HG02973 (cell line): ENCODE measurements around the gene CWC27.

ENCODE experiments used
- ATAC-seq: cut with Tn5 transposase; IDR thresholded peaks from one replicate; pipeline ENCODE4 v1.9.1; 2021; ENCODE audit warnings: moderate library complexity; ENCODE audit not compliant: unreplicated experiment

The CWC27 gene

DNA sequence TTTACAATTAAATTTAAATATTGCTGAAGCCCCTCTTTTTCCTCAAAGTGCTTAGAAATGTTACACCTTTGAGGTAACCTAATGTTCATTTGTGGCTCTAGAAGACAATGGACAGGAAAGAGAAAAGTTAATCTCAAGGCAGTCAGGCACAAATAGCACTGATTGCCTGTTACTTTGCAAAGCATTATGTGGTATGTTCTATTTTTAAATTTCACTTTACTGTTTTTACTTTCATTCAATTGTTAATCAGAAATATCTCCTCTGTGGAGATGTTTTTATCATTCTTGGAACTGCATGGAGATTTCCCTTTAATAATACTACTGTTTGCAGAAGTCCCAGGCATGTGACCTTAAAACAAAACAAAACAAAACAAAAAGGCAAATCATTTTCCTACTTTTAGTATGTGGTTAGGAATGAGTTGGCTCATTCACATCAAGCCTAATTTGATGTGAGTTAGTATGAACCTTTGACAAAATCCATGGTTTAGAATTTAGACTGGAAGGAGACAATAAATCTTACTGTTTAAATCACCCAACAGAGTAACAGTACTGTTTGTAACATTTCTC, 67.5 kb downstream of the CWC27 start:
- ATAC-seq, result no peak

DNA sequence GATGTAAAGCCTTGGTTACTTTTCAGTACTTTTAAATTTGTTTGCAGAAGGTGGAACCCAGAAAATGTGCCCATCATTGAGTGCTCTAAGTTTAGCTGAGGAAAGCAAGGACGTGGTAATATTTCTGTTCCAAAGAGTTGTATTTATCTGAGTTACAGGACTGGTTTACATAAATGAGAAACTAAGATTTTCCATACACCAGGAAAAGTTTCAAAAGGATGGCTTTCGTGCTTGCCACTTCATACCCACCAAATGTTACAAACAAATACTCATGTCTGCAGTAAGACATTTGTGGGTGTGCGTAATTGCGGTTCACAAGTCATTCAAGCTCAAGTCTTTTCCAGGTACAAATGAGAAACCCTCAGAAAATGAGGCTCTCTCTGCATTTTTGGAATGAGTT, 68.1 kb downstream of the CWC27 start:
- ATAC-seq, result no peak

DNA sequence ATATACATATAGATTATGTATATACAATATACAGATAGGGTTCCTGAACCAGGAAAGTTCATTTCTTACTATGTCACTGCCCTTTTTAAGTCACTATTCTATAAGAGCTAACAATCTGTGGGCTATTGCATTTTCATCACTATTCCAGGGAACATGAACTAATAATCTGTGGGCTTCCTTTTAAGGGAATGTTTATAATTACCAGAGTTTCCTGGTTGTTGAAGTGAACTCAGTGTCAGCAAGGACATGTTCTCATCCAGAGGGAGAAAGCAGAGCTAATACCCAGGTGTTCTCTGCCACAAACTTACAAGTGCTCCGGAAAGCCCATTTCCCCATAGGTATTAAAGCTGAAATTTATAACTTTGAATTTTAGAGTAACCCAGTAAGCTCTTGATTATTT, 69.6 kb downstream of the CWC27 start:
- ATAC-seq, result no peak

DNA sequence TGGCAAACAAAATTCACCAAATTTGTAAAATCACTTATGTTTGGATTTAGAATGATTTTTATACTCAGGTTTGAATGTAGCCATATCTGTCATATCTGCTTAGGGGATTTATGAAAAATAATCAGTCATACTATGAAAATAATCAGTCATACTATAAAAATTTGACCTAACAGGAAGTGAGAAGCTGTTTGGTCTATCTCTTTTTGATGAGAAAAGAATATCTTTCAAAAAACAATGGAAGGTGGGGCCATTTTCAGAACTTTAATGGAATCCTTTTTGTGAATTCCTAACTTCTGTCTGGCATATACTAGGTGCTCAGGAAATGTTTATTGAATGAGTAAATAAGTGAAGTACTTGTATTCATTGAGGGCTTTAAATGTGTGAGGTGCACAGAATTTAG, 70.1 kb downstream of the CWC27 start:
- ATAC-seq, result no peak

DNA sequence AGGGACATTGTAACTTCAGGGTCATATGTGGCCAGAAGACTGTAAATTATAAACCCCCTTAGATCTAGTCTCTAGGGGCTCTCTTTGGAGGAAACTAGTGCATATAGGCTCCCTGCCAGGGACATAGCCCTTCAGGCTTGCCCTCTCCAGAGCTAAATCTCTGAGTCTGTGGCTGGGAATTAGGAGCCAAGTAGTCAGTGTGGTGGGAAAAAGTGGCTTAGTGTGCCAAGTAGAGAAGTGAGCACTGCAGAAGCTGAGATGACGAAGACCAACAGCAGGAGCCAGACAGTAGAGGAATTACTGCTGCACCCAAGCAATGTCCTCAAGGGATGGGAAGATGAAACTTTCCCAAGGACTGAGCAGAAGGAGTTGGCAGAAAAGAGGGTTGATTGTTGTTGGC, 71.2 kb downstream of the CWC27 start:
- no peak for ATAC-seq

DNA sequence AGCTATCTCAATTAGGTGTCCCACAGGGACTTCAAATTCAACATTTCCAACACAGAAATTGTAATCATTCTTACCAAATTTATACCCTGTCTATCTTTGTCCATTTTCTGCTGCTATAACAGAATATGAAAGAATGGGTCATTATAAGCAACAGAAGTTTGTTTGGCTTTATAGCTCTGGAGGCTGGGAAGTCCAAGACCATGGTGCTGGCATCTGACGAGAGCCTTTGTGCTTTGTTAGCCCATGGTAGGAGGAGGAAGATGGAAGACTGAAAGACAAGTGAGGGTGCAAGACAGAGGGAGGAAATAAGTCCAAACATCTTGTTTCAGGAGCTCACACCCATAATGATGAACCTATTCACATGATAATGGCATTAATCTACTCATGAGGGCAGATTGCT, 72.2 kb downstream of the CWC27 start:
- no peak for ATAC-seq

DNA sequence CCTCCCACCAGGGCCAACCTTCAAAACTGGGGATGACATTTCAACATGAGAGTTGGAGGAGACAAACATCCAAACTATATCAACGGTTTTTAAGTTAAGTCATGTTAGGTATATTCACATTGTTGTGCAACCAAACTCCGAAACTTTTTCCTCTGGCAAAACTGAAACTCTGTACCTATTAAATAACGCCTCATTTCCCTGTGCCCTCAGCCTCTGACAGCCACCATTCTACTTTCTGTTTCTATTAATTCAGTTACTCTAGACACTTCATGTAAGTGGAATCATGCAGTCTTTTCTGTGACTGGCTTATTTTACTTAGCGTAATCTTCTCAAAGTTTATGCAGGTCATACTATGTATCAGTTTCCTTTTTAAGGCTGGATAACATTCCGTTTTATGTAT, 85.0 kb downstream of the CWC27 start:
- ATAC-seq, result no peak

DNA sequence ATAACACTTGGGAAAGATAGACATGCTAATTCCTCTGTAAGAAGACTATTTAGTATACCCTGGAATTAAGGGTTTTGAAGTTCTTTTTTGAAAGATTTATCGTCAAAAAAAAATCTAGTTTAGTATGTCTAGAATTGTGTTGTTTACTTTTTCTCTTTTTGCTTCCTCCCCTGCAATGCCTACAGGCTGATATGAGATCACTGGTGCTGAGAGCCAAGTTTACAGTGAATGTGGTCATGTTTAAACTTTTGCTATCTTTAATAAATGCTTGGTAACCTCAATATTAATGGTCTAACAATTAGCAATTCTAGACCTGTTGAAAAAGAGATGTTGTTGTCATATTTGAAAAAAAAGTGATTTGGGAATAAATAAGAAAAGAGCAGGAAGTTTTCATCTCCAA, 86.1 kb downstream of the CWC27 start:
- ATAC-seq, result no peak

DNA sequence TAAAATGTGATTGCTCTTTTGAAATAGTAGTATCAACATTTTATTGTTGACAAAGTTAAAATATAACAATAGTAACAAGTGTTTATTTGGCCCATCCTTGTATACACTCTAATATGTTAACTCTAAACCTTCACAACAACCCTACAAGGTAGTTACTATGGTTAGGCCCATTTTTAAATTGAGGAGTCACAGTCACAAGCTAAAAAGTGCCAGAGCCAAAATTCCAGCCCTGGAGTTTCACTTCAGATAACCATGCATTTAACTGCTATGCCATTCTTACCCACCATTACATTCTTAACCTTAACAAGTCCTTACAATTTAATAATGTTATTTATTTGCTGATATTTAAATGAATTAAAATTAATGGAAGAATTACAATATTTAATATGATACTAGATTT, 91.2 kb downstream of the CWC27 start:
- no peak for ATAC-seq

DNA sequence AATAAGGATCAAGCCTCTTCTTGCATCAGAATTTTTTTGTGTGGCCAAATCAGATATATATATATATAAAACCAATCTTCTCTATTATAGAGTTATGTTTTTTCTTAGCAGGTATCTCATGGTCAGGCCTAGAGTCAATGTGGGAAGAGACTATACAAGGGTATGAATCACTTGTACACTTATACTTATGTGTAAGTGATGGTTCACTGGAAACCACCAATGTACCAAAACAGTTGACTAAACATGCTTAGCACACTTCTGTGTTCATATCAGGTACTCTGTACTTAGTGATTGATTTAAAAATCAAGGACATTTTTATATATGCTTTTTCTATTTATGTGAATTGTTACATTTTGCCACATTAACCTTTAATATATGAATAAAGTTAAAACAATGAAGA, 92.6 kb downstream of the CWC27 start:
- ATAC-seq, result no peak

DNA sequence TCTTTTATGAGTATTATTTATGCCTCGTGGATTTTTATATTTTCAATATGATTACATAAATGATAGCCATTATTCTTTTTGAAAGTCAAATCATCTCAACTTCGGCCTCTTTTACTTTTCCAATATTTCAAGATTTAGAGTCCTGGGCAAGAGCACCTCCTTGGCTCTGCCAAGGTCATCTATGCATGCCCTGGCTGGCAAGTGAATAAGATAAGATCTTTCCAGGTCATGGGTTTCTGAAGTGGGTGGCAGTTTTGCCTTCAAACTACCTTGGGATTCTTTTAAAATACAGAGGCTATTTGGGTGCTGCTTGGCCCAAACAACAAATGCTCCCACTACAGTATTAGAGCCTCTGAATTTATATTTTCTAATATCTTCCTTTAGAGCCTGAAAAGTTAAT, 95.4 kb downstream of the CWC27 start:
- no peak for ATAC-seq

DNA sequence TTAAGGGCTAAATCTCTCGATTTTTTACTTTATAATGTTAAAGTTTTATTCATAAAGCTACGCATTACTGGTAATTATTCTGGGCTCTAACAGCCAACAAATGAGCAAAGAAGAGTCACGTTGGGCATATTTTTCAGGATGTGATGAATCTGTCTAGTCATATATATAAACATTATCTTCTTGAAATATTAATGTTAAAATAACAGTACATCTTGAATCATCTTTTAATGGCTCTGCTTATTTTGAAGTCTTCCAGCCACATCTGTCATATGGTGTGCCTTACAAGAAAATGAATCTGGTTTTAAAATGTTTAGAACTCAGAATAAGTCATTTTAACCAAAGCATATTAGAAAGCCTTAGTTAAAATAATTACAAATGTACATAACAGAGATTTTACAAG, 96.9 kb downstream of the CWC27 start:
- no peak for ATAC-seq

DNA sequence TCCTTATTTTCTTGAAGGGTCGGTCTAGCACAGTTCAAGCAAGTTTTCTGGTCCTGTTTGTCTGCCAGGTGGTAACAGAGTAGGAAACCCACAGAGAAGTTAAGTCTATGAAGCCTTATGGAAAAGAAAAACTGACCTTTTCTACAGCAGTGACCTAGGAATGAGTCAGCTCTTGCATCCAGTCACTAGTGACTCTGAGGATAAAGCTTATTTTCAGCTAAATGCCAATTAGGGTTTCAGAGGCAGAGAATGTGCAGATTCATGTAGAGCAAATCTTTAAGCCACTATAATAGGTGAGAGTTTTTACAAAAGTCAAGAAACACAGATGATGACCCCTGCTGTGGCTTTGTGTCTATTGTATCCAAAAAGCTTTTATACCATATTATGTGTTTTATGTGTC, 100.7 kb downstream of the CWC27 start:
- no peak for ATAC-seq

DNA sequence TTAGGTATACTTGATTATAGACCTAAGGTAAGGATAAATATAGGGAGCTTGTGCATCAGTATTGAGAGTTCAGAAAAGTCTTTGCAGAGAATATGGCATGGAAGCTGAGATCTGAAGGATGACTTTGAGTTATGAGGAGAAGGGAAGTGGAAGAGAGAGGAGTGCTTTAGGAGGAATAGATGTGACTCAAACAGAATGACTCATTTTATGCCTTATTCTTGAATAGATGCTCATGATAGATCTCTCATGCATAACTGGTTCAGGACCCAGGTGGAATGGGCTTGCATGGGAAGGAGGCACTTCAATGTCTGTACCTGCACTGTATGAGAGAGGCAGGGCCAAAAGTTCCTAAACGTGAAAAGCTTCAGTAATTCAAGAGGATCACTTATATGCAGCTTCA, 103.3 kb downstream of the CWC27 start:
- ATAC-seq, result no peak

DNA sequence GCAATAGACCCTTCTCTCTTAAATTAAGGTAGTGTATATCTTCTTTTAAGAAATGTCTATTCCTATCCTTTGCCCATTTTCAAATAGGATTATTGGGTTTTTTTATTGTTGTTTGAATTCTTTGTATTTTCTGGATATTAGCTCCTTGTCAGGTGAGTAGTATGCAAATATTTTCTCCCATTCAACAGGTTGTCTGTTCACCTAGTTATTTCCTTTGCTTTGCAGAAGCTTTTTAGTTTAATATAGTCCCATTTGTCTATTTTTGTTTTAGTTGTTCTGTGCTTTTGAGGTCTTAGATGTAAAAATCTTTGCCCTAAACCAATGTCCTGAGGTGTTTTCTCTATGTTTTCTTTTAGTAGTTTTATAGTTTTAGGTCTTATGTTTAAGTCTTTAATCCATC, 104.7 kb downstream of the CWC27 start:
- ATAC-seq, result no peak

DNA sequence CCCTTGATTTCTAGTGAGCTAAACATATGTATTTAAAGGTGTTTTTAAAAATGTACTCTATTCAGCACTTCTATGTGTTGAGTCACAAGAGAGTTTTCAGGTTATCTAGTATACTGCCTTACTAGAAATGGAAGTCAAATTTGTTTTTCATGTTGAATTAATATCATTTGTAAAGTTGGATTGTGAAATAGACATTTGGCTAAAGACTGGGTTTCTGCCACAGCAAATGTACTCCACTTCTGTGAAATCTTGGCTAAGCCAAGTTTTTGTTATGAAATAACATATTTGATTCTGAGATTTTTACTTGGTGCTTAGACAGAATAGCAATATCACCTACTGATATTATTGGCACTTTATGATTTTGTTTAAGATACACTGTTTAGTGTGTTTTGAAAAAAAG, 106.0 kb downstream of the CWC27 start:
- no peak for ATAC-seq

DNA sequence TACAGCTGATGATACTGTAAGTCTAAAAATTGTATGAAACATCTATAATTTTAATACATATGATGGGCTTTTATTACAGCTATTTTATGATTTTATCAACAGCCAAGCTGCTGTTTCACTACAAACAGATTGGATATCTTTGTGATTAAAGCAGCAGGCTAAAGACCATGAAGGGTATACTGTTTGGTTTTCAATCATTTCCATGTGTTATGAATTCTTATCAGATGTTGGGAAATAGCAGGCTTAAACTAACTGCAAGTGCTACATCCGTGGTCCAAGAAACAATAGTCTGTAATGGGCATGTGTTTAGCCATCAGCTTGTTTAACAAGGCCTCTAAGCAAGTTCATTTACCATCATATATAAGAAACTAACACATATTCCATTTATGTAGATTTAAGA, 107.5 kb downstream of the CWC27 start:
- ATAC-seq, result no peak

DNA sequence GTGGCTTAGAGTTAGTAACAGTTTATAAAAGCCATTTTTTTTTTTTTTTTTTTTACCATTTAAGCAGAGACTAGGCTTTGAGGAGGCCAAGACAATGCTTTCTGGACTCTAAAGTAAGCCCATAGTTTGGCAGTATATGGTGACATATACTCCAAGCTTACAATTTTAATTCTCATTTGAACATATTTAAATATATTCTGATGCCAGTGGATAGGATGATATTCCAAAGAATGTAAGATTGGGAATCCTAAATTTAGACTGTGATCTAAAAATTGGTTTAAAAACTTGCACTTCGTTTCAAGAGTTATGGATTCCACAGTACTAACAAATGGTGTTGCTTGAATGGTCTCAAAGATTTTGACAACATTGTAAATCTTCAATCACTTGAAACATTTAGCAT, 112.1 kb downstream of the CWC27 start:
- no peak for ATAC-seq

DNA sequence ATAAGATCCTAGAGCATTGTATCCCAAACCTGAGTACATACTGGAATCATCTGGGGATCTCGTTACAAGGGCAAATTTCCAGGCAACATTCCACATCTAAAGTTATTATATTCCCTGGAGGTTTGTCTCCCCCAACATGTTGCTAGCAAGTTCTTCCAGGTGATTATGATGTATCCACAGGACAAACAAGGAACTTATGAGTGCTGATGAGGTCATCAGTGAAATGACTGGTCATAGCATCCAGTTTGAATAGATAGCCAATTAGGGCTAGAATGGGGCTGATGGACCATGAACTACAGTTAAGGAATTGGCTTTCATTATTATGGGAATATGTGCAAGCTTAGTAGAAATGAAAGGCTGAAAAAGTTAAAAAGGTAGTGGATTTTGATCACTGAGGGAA, 115.2 kb downstream of the CWC27 start:
- ATAC-seq, result no peak

DNA sequence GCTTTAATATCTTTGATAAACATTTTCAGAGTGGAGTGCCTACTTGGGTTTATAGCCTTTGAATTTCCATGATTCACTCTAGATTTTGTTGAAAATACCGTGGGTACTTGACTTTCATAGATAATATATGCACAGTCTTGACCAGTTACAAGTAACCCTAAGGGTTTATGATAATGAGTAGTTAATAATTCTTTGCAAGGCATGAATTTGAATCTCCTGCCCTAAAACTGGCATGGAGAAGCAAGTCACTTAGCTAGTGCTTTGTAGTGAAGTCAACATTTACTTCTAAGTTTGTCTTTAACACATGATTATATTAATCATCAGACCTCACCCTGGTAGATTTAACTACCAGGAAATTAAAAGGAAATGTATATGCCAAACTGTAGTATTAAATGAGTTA, 115.8 kb downstream of the CWC27 start:
- ATAC-seq, result no peak

DNA sequence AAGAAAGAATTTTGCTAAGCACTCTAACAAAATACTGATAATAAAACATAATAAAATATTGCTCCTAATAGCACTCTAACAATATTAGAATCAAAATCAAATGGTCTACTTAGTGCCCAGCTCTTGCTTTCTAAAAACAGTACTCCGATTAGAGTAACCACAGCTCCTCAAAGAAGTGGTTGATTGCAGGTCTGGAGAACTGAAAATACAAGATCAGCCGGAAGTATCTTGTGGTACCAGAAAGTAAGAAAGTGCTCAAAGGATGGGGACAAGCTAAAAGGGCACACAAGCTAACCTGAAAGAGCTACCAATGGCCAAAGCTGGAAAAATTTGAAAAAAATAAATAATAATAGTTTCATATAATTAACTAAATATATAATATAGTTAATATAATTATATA, 119.2 kb downstream of the CWC27 start:
- no peak for ATAC-seq

DNA sequence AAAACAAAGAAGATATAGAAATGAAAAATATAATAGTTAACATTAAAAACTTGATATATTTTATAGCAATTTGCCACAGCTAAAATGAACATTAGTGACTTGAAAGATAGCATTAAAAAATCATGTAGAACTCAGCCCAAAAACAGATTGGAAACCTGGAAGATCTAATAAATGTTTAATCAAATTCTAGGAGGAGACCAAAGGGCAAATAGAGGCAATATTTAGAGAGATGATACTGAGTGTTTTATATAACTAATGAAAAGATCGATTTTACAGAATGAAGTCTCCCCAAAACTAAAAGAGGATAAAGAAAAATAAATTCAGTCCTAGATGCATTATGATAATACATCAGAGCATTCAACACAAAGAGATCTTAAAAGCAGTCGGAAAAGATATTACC, 127.0 kb downstream of the CWC27 start:
- ATAC-seq, result no peak

DNA sequence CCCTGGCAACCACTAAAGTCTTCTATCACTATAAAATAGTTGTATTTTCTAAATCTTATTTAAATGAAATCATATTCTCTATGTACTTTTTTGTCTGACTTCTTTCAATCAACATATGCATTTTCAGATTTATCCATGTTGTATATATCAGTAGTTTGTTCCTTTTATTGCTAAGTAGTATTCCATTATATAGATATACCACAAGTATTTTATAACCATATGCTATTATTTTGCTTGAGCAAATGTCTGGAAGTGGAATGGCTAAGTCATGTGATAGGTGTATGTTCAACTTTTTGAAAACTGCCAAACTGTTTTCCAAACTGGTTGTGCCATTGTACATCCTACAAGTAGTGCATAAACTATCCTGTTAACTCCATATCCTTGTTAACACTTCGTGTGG, 131.1 kb downstream of the CWC27 start:
- ATAC-seq, result no peak

DNA sequence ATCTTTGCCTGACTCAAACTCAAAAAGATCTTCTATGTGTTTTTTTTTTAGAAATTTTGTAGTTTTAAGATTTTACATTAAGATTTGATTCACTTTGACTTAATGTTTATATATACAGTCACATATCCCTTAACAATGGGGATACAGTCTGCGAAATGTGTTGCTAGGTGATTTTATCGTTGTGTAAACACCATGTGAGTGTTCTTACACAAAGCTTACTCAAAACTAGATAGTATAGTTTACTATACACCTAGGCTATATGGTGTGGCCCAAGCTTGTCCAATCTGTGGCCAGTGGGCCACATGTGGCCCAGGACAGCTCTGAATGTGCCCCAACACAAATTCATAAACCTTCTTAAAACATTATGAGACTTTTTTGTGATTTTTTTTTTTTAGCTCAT, 131.9 kb downstream of the CWC27 start:
- no peak for ATAC-seq
